Omental fat pad (tissue), 4 donors: ENCODE results near the gene CYTL1. TPM values are rescaled to one million over a fixed set of nuclear protein-coding genes. Genes with fewer than 3 reads are reported as not detected.

Experiments
- ATAC-seq: fragments of 150-250 bp; one replicate; pipeline ENCODE4 v1.9.1; 2016; ENCODE audit warnings: mild to moderate bottlenecking, moderate library complexity; ENCODE audit not compliant: low FRiP score
- DNase-seq: peaks from one replicate; pipeline ENCODE4 v3.0.0-alpha.2; 2019; ENCODE audit warnings: low spot score
- CTCF ChIP-seq, 3 donors: fragments of 450-650 bp; IDR thresholded peaks; one replicate each; pipeline ENCODE4 v1.5.1; 2016 to 2017; ENCODE audit warnings: antibody characterized with exemption in 3 of 3, mild to moderate bottlenecking in 3 of 3, moderate library complexity in 2 of 3
- total RNA-seq, 4 donors: library from RNA; depleted of rRNA; stranded (reverse); fragments of >200 nt; gene quantifications; one replicate each; pipeline ENCODE4 v1.1.0, GENCODE V29; 2016

CYTL1 gene
- total RNA-seq, 4 donors from 2014 or later: 0.46 to 1.1 (median 1.1) TPM; not detected in 1

- no peak for TF ChIP-seq CTCF (IDR thresholded peaks at IDR 0.05)
- DNase-seq: no peak
- no peak for ATAC-seq
Measured at GRCh38 chr4:4974727-4975126, 44.5 kb downstream of the CYTL1 start.

GRCh38 chr4:4971796-4972195 lies 47.5 kb downstream of the CYTL1 start:
- TF ChIP-seq CTCF (IDR thresholded peaks at IDR 0.05): no peak
- ATAC-seq (no peak), DNase-seq (no peak)

DNA sequence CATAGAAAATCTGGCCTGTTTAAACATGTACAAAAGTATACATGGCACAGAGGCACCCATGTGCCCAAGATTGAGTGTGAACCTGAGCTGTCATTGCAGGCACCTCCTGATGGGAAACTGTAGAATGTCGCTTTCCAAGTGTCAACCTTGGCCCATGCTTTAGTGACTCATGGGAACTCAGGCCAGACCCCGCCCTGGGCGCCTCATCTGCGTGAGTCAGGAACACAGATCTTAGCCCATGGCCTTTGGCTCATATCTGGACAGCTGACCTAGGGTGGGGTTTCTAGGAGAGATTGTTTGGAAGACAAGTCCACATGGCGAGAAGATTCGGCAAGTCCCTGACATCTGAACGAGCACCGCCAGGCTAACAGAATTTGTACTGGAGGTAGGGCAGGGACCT lies 50.0 kb downstream of the CYTL1 start:
- no peak for TF ChIP-seq CTCF (IDR thresholded peaks at IDR 0.05)
- DNase-seq: no peak
- ATAC-seq: peak; percentile 93

DNA sequence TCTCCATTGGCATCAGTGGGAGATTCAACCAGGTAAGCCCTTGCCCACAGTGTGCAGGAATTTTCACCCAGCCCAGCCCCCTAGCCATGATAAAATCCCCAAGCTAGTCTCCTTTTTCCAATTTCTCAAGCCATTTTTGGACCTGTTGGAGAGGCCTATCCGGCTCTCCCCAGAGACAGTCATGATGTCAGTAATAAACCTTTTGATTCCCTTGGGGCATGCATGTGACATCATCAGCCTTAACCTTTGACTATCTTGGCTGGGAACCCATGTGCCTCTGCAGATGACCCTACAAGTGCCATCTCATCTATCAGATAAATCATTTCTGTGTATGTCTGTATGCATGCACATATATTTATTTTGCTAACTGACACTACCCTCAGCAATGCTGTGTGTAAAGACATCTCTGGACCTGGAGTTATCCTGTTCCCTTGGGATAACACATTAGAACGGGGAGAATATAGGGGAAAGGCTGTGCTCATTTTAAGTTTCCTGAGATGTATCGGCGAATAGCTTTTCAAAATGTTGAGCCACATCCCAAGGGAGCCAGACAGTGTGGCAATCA lies 51.0 kb downstream of the CYTL1 start:
- ATAC-seq (no peak), DNase-seq (no peak)
- TF ChIP-seq CTCF (IDR thresholded peaks at IDR 0.05): no peak

Other genes starting within 250 kb of the CYTL1 start
- 10 to 100 TPM in 3 of 4 donors, 1 to 10 TPM in 1; 9.7 to 20.5 (median 14.2) TPM for gene MSX1, start 159.8 kb downstream of the CYTL1 start, total RNA-seq
- gene STK32B, start 32.0 kb upstream of the CYTL1 start, total RNA-seq: 1 to 10 TPM; 2.4 to 3.9 (median 3.1) TPM